Stimulated activated CD4-positive, alpha-beta T cell treated with anti-CD3 and anti-CD28 coated beads, Interleukin-2, amount 100 ng/mL, for 4 hours (primary cell): Measurements from ENCODE around the gene EFCAB14.
"Not testable (repeated sequence)": the region's sequence is repeated elsewhere in the genome, so short reads cannot be mapped to it uniquely, and the experiment has no call there.

Experiments
- DNase-seq: peaks from one replicate; pipeline ENCODE4 v3.0.0-alpha.2; 2020; ENCODE audit warnings: low read depth

Gene EFCAB14

DNA sequence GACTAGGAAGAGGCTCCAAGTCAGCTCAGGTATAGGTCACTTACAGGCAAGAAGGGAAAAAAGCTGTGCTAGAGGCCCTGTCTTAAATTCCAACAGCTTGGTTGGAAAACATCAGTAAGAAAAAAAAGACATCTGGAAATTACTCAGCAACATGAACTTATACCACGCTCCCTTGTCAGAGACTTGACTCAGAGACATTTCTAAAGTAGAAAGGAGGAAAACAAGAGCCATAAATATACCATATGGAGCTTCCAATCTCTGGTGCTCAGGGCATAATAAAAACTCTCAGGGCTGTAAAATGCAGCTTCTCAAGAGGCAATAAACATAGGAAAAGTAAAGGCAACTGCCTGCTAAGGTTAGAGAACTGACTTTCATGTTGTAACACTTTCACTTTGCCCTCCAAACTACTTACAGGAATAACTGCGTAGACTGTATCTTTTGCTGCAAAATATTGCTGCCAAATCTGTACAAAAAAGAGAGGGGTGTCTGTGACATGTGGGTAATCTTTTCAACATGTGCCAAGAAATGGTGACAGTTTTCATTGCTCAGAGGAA, 65.4 kb downstream of the EFCAB14 start:
- DNase-seq: no peak

DNA sequence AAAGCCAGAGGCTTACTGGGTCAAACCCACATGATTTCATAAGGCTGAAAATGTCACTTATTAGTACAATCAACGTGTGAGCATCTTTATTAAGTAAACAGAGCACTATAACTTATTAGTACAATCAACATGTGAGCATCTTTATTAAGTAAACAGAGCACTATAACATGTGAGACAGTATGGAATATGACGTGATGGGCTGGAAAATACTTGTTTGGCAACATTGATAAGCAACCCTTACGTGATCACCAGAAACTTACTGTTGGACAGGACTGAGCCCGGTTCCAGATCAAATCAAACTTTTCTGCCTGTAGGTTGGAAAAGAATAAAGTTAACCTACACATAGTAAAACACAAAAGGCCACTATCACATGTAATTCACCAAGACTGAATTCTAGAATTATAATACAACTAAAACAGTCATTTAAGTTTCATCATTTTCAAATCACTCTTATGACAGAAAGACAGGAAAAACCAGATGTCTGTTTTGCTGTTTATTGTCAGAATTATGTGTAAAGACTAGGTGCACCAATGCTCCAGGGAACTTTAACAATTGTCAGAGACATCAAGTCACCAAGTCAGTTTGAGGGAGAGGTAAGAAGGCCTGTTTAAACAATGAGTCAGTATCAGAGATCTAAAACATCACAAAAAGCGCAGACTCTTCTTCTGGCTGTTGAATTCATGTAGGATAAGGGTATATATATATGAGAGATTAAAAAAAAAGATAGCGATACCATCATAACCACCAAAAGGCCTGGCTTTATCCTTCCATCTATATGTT, 66.4 kb downstream of the EFCAB14 start:
- no peak for DNase-seq

DNA sequence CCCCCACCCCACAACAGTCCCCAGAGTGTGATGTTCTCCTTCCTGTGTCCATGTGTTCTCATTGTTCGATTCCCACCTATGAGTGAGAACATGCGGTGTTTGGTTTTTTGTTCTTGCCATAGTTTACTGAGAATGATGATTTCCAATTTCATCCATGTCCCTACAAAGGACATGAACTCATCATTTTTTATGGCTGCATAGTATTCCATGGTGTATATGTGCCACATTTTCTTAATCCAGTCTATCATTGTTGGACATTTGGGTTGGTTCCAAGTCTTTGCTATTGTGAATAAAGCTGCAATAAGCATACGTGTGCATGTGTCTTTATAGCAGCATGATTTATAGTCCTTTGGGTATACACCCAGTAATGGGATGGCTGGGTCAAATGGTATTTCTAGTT, 67.8 kb downstream of the EFCAB14 start:
- DNase-seq: not testable (repeated sequence)

DNA sequence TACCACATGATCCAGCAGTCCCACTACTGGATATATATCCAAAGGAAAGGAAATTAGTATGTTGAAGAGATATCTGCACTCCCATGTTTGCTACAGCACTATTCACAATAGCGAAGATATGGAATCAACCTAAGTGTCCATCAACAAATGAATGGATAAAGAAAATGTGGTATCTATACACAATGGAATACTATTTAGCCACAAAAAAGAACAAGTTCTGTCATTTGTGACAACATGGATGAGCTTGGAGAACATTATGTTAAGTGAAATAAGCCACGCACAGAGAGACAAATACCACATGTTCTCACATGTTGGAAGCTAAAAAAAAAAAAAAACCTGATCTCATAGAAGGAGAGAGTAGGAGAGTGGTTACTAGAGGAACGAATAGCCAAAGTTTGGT, 68.4 kb downstream of the EFCAB14 start:
- no peak for DNase-seq

DNA sequence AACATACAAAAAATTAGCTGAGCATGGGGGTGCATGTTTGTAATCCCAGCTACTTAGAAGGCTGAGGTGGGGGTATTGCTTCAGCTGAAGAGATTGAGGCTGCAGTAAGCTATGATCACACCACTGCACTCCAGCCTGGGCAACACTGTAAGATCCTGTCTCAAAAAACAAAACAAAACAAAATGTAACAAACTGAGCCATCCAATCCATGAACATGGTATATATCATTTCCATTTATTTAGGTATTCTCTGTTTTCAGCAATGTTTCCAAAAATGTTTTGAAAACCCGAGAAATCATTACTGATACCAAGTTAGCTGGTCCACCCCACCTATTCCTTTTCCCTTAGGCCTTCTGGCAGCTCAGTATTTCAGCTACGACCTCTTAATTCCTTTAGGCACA, 69.2 kb downstream of the EFCAB14 start:
- DNase-seq: no peak

DNA sequence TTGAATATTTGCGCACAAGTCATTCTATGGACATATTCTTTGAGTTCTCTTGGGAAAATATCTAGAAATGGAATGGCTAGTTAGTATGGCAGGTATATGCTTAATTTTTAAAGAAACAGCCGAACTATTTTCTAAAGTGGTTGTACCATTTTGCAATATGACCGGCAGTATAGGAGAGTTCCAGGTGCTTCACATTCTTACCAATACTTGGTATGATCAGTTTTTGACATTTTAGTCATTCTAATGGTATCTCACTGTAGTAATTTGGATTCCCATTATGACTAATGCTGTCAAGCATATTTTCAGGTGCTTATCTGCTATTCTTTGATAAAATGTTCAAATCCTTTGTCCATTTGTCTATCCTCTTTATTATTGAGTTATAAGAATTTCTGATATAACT, 71.3 kb downstream of the EFCAB14 start:
- DNase-seq: no peak

DNA sequence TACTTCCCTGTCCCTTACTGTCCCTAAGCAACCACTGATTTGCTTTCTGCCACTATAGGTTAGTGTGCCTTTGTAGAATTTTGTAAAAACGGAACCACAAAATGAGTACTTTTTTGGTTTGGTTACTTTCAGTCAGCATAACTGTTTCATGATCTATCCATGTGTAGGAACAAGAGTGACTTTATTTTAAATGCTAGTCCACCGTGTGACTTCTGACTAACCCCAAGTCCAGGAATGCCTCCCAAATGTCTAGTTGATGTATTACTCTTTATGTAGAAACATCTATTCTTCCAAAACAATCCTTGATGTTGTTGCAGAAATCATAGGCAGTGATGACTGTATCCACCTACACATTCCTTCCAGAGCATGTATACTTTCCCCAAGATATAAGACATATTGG, 72.1 kb downstream of the EFCAB14 start:
- no peak for DNase-seq

DNA sequence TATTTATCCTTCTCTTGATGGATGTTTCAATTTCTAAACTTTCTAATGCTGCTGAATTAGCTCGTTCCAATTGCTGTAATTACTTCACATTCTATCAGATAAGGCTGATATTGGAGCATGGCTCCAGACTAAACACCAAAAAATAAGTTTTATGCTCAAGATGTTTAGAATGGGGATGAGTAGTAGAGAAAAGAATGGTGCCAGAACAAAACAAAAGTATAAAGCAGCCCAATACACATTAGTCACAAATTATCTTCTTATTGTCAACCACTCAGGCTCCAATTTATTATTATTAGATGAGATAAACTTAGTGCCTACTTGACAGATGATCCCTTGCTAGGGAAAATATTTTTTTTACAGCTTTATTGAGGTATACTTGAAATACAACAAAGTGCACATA, 72.6 kb downstream of the EFCAB14 start:
- no peak for DNase-seq

DNA sequence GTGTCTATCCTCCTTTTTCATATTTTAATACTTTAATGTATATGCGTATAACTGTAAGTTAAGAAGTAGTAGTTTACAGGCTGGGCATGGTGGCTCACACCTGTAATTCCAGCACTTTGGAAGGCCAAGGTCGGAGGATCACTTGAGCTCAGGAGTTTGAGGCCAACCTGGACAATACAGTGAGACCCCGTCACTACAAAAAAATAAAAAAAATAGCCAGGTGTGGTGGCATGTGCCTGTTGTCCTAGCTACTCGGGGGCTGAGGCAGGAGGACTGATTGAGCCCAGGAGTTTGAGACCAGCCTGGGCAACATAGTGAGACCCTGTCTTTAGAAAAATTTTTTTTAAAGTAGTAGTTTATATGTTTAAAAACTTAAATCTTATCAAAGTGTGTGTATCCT, 73.1 kb downstream of the EFCAB14 start:
- DNase-seq: no peak

DNA sequence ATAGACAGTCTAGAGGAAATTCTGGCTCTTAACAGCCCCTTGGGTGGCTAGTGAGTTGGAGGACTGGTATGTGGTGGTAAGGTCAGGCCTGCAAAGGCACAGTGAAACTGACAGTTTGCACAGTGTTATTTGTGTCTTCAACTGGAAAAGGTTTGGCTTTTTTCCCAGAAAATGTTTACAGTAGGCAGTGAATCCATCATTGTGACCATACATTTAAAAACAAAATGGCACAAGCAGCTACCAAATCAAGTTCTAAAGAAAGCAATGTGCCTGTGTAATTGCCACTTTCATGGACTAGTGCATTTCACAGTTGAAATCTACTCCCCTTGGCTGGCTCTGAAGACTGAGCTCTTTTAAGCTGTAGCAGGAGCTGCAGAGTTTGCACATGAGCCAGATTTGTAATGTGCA, 75.5 kb downstream of the EFCAB14 start:
- no peak for DNase-seq

DNA sequence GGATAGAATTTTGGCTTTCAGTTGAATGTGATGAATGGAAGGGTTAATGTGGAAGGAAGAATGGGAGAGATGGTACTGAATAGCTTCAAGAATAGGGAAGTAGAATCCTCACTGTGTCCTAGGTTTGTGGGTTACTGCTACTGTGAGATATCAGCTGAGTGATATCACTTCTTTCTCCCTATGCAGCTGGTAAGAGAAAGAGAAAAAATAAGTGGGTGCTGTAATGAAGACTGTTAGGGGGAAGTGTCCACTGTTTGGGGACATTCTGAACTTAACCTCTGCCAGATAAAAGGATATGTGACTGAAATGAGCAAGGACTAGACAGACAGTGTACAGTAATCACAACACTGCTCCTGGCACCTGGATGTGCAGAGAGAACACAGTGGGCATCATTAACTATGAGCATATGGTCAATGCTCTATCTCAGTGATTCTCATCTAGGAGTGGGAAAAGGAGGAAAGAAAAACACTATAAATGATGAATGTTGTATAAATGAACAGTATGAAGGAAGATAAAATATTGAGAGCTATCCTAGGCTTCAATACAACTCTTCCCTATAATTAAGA, 76.7 kb downstream of the EFCAB14 start:
- DNase-seq: no peak

DNA sequence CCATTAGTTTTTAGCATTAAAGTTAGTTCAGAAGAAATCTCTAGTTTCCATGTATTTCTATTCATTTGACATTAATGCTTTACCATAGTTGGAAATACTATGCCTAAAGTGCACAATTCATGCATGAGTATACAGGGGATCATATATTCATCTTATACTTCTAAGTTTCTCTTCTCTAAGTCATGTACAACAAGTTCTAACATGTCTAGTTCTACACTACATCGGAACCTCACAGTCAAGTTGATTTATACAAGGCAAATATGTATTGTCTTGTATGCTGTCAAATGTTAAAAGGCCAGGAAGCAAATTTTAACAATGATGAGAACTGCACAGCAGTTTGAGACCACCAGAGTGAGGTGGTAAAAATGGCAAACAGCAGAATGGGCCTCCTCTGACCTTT, 79.4 kb downstream of the EFCAB14 start:
- DNase-seq: no peak

DNA sequence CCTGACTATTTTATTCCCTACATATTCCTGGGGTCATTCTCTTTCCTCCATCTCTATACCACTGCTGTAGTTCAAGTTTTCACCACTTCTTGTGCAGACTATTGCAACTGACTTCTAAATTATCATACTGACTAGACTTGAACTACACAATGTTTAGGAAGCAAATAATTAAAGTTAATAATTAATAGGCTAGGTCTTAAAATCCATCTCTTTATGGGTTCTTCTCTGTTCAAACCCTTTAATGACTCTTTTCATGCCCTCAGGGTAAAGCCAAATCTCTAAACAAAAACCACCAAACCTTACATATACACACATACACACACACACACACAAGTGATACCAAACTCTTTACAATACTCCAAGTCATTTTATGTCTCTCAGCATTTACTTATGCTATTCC, 80.0 kb downstream of the EFCAB14 start:
- DNase-seq: no peak

DNA sequence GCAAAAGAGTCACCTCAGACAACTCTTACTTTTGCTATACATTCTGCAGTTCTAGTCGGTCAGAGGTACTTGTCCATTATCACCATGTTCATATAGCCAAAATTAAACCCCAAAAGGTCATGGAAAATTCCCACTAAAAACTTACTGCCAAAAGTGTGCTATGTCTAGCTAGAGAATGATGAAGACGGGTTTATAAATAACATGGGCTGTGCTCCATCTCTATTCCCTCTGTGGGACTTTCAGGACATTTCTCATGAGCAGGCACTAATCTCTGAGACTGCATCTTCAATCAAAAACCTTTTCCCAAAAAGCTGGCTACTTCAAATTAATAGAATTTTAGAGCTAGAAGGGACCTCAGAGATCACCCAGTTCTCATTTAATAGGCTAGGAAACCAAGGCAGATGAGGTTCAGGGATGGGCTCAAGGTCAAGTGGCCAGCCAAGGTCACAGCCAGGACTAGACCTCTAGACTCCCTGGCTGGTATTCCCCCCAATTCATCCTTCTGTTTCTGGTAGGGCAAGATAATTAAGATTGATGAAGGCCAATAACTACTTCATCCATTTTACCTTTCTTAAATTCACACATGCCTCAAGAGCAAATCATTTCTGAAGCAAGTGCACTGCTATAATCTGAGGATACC, 81.3 kb downstream of the EFCAB14 start:
- DNase-seq: no peak

DNA sequence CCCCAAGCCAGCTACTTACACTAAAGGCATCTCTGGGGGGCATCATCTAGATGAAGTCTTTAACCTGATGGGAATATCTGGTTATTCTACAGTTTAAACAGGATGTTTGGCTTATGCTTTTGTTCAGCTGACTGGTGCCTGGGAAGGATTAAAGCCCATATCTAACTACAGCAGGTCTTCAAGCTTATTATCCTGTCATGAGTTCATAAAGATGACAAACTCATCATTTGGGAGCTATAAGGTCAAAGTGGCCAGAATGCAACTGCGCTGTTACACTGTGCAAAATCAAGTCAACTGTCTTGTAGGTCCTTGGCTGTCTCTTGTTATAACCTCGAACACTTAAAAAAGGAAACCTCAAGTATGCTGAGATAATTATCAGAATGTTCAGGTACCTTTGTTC, 83.7 kb downstream of the EFCAB14 start:
- no peak for DNase-seq

DNA sequence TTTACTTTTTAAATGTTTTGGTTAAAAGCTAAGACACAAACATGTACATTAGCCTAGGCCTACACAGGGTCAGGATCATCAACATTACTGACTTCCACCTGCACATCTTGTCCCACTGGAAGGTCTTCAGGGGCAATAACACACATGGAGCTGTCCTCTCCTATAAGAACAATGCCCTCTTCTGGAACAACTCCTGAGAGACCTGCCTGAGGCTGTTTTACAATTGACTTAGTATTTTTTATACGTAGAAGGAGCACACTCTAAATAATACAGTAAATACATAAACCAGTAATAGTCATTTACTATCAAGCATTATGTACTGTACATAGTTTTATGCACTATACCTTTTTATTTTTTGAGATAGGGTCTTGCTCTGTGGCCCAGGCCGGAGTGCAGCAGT, 88.2 kb downstream of the EFCAB14 start:
- no peak for DNase-seq
